ENCODE data around the gene JAG2. TPM values are rescaled to one million over a fixed set of nuclear protein-coding genes. Genes with fewer than 3 reads are reported as not detected.

The JAG2 gene
- total and polyA plus RNA-seq, 3 donors from 2014 or later, result 12.9 to 21.3 (median 20.4) TPM

DNA sequence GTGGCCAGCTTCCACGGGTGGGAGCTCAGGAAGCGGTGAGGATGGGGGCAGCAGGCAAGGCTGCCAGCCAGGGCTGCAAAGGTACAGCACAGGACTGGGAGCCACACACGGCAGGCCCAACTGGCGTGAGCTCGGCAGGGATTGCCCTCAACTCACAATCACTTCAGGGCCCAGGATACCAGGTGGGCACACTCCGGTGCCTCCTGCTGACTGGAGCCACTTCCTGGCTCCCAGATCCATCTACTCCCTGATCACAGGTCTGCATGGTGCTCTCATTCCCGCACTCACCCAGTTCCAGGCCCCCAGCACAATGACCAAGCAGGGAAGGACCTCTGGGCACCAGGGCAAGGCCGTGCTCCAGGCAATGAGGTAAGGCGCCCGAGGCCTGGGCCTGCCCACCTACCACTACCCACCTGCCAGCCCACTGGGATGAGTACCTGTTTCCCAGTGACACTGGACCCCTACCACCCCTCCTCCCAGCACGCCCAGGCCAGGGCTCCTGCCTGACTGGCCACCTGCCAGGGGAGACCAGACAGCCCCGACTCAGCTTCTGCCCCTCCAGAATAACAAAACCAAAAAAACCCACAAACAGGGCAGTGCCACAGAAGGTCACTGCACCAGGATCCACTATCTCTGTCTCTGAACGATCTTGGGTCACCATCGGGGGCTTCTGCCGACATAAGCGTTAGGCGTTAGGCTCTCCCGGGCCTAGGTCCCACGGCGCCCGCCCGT lies 1.8 kb downstream of the JAG2 start:
- TF ChIP-seq POLR2A (IDR thresholded peaks at IDR 0.05), result no peak
- TF ChIP-seq, protein P1, sequence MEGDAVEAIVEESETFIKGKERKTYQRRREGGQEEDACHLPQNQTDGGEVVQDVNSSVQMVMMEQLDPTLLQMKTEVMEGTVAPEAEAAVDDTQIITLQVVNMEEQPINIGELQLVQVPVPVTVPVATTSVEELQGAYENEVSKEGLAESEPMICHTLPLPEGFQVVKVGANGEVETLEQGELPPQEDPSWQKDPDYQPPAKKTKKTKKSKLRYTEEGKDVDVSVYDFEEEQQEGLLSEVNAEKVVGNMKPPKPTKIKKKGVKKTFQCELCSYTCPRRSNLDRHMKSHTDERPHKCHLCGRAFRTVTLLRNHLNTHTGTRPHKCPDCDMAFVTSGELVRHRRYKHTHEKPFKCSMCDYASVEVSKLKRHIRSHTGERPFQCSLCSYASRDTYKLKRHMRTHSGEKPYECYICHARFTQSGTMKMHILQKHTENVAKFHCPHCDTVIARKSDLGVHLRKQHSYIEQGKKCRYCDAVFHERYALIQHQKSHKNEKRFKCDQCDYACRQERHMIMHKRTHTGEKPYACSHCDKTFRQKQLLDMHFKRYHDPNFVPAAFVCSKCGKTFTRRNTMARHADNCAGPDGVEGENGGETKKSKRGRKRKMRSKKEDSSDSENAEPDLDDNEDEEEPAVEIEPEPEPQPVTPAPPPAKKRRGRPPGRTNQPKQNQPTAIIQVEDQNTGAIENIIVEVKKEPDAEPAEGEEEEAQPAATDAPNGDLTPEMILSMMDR (IDR thresholded peaks at IDR 0.05), result no peak
- Histone ChIP-seq H3K4me1 (peaks cover 4% of the 10 kb centered on the region), H3K4me3 (no peak overlapping the region), H3K36me3 (ENCODE audit: low read depth, missing control alignments) (no peaks in the 10 kb centered on the region), H3K27ac (no peak overlapping the region), H3K9me3 (no peaks in the 10 kb centered on the region), H3K27me3 (no peaks in the 10 kb centered on the region)
- WGBS, 2 donors, result 59 to 73% methylated on average over 6 to 22 of the region's 22 CpGs
- intact Hi-C loops (cut with DNase I; ENCODE audit: low total_unique reads), result no loop called here
- no peak for DNase-seq

DNA sequence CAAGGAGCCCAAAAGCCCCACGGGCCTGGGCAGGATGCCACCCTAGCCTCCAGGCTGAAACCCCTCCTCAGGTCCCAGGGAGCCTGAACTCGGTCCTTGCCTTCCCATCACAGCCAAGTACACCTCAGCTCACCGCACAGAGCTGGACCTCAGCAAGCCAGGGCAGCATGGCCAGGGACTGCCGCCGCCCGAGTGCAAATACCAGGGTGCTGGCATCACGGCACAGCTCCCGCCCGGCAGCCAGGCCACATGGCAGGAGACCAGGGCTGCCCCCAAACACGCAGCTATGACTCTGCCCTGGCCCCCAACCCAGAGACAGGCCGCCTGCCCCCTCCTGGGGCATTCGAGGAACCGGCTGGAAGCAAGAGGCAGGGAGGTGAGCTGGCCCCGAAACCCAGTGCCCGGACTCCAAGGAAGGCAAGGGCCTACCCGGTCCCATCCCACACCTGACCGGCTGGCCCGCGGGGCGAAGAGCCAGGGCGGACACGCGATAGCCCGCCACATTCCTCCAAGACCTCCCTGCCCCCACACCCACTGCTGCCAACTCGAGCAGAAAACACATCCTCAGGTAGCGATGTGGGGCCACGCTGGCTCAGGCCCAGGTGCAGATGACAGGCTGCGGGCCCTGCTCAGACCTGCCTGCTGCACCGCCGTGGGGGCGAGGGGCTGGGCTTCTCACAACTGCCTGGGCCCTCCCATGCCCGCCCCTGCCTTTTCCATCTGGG lies 2.7 kb downstream of the JAG2 start:
- TF ChIP-seq POLR2A (IDR thresholded peaks at IDR 0.05), result no peak
- TF ChIP-seq, protein P1 (IDR thresholded peaks at IDR 0.05), result no peak
- Histone ChIP-seq H3K9me3 (no peaks in the 10 kb centered on the region), H3K36me3 (ENCODE audit: low read depth, missing control alignments) (no peaks in the 10 kb centered on the region), H3K27ac (no peak overlapping the region), H3K4me1 (peaks cover under 1% of the 10 kb centered on the region), H3K27me3 (no peaks in the 10 kb centered on the region), H3K4me3 (no peak overlapping the region)
- WGBS, 2 donors, result 83 to 91% methylated on average over 18 to 32 of the region's 32 CpGs
- intact Hi-C loops (cut with DNase I; ENCODE audit: low total_unique reads), result no loop called here
- DNase-seq, result no peak

DNA sequence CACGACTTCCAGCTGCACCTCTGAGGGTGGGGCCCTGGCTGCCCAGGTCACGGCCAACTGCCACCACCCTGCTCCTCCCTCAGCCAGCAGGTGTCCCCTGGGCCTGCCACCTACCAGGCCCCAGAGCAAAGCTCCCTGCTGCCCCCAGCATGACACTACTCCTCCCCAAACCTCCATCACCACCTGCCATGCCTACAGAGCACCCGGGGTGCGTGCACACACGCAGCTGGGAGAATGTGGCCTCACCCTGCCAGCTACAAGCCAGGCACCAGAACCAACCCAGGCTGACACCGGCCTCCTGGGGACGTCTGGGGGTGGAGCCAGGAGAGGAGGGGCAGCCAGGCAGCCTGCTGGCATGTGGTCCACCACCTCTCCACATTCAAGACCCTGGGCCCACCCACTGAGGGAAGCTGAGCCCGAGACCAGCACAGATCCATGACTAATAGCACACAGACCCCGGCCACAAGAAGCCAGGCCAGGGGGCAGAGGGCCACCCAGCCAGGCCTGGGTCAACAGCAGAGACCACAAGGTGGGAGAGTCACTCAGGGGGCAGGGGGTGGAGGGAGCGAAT lies 3.4 kb downstream of the JAG2 start:
- Histone ChIP-seq H3K27me3 (no peaks in the 10 kb centered on the region), H3K36me3 (ENCODE audit: low read depth, missing control alignments) (no peaks in the 10 kb centered on the region), H3K9me3 (no peaks in the 10 kb centered on the region), H3K27ac (no peak overlapping the region), H3K4me1 (no peaks in the 10 kb centered on the region), H3K4me3 (no peak overlapping the region)
- intact Hi-C loops (cut with DNase I; ENCODE audit: low total_unique reads), result no loop called here
- 85% methylated on average over 9 of the region's 10 CpGs; no CpG with 5 or more reads in 1 of the 2 donors for WGBS, 2 donors
- no peak for DNase-seq
- no peak for TF ChIP-seq POLR2A (IDR thresholded peaks at IDR 0.05)
- TF ChIP-seq, protein P1 (IDR thresholded peaks at IDR 0.05), result no peak

DNA sequence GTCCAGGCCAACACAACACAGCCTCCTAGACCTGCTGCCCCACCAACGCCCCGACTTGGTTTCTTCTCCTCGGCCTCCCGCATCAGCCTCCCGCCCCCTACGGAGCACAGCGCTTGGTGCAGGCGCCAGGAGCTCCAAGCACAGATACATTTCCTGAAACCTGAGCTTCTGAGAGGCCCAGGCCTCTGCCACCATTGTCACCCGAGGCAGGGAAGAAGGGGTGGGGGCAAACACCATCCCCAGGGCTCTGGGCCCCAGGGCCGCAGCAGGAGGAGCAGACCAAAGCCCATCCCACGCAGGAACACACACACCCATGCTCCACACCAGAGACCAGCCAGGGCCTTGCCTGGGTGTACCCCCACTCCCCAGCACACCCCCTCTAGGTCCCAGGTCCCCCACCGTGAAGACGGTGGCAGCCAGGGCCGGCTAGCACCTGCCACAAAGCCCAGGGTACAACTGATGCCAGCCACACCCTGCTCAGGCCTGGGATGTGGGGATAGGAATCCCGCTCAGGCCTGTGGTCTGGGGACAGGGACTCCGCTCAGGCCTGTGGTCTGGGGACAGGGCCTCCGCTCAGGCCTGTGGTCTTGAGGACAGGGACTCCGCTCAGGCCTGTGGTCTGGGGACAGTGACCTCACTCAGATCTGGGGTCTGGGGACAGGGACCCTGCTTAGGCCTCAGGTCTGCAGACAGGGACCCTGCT lies 5.4 kb downstream of the JAG2 start:
- H3K27me3 ChIP-seq, result no peaks in the 10 kb centered on the region
- 90 to 93% methylated on average over 9 to 18 of the region's 18 CpGs for WGBS, 2 donors
- H3K27ac ChIP-seq, result no peak overlapping the region
- no peaks in the 10 kb centered on the region for H3K4me1 ChIP-seq
- no peaks in the 10 kb centered on the region for H3K36me3 ChIP-seq (ENCODE audit: low read depth, missing control alignments)
- no peak for TF ChIP-seq POLR2A (IDR thresholded peaks at IDR 0.05)
- TF ChIP-seq, protein P1 (IDR thresholded peaks at IDR 0.05), result no peak
- intact Hi-C loops (cut with DNase I; ENCODE audit: low total_unique reads), result no loop called here
- no peak for DNase-seq
- no peaks in the 10 kb centered on the region for H3K9me3 ChIP-seq
- H3K4me3 ChIP-seq, result no peak overlapping the region

All from testis (tissue), 3 donors.